ENCODE data around the gene KCNA2. TPM values are rescaled to one million over a fixed set of nuclear protein-coding genes. Genes with fewer than 3 reads are reported as not detected.
A peak's percentile ranks its signal among the peaks of the same experiment; 100 is the strongest.

KCNA2 gene
- total RNA-seq, 1 donor from 2014 or later = not detected

DNA sequence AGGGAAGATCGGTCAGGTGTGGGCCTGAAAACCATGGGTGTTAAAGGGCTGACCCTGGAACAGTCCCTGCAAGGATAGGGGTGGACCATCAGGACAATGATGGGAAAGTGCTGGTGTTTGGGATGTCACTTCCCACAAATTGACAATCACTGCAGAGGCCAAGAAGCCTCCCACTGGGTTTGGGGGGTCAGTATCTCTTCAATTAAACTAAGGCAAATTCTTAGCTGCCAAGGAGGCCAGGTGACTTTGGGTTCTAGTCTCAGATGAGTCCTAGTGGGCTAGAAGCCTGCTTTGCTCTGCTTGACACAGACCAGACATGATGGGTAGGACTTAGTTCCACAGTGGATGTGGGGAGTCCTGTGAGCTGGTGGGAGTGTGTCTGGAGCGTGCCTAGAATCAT lies 29.3 kb upstream of the KCNA2 start:
- H3K4me3 ChIP-seq (ENCODE audit: low read depth, low read length) = no peak overlapping the region
- TF ChIP-seq, protein P1, sequence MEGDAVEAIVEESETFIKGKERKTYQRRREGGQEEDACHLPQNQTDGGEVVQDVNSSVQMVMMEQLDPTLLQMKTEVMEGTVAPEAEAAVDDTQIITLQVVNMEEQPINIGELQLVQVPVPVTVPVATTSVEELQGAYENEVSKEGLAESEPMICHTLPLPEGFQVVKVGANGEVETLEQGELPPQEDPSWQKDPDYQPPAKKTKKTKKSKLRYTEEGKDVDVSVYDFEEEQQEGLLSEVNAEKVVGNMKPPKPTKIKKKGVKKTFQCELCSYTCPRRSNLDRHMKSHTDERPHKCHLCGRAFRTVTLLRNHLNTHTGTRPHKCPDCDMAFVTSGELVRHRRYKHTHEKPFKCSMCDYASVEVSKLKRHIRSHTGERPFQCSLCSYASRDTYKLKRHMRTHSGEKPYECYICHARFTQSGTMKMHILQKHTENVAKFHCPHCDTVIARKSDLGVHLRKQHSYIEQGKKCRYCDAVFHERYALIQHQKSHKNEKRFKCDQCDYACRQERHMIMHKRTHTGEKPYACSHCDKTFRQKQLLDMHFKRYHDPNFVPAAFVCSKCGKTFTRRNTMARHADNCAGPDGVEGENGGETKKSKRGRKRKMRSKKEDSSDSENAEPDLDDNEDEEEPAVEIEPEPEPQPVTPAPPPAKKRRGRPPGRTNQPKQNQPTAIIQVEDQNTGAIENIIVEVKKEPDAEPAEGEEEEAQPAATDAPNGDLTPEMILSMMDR (conservative IDR thresholded peaks at IDR 0.05; ENCODE audit: low read depth, low read length) = no peak
- DNase-seq (ENCODE audit: low read depth) = no peak

DNA sequence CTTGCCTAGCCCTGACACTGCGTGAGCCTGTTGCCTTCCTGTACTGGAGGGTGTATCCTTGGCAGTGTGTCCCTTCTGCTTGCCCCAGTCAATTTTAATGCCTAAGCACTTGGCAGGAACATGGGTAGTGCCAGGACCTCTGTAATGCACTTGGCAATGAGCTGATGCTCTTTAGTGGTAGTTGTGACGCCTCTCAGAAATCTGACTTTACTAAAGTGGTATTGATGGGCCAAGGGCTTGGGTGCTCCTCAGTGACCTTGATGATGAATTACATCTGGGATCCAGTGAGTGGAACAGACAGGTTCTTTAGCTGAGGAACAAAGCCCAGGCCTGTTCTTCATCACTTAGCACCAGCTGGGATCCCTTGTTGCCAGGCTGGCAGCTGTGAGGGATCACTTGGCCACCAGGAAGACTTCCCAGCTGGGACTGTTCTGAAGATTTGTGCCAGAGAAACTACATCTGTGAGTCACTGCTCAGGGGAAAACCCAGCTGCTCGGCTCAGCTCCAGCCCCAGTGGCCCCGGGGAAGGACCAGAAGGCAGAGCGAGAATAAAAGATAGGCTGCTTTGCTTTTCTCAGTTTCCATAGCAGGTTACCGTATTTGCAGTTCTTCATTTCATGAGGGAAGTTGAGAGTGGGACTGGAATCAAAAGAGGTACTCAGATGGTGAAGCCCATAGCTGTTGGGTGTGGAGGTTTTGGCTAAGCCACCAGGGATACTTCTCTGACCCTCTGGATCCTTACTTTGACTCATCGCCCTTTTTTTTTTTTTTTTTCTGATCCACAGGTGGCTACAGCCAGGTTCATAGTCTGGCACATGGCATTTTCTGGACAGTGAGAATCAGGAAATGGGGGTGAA lies 28.5 kb upstream of the KCNA2 start:
- DNase-seq (ENCODE audit: low read depth) = no peak
- no peak overlapping the region for H3K4me3 ChIP-seq (ENCODE audit: low read depth, low read length)
- TF ChIP-seq, protein P1 (conservative IDR thresholded peaks at IDR 0.05; ENCODE audit: low read depth, low read length) = no peak

DNA sequence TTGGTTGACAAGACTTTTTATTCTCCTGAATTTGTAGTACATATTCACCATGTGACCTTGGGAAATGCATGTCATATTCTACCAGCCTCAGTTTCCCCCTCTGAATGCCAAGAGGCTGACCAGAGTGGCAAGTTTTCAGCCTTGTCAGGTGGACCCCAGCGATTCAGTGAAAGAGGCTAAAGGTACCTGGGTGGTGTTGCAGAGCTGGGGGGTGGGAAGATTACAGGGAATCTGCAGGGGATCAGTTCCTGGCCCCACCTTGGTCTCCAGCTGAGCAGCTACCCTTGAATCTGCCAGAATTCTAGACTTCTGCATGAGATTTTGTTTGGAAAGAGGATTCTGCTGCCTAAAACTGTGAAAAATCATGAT lies 27.9 kb upstream of the KCNA2 start:
- H3K4me3 ChIP-seq (ENCODE audit: low read depth, low read length) = no peak overlapping the region
- DNase-seq (ENCODE audit: low read depth) = no peak
- TF ChIP-seq, protein P1 (conservative IDR thresholded peaks at IDR 0.05; ENCODE audit: low read depth, low read length) = no peak

DNA sequence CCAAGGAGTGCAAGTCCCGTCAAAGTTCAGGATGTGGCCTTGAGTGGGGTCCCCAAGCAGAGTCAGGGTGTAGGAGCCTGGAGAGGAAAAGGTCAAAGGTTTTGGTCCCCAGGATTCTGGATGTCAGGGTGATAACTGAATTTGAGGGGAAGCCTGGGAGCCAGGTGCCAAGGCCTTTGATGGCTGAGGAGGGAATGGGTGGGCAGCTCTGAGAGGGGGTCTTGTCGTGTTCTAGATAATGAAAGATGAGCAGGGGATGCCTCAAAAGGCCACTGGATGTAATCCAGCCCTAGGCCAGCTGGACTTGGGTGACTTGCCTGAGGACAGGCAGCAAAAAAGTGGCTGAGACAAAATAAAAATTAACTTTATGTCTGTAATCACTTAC lies 27.5 kb upstream of the KCNA2 start:
- no peak for DNase-seq (ENCODE audit: low read depth)

DNA sequence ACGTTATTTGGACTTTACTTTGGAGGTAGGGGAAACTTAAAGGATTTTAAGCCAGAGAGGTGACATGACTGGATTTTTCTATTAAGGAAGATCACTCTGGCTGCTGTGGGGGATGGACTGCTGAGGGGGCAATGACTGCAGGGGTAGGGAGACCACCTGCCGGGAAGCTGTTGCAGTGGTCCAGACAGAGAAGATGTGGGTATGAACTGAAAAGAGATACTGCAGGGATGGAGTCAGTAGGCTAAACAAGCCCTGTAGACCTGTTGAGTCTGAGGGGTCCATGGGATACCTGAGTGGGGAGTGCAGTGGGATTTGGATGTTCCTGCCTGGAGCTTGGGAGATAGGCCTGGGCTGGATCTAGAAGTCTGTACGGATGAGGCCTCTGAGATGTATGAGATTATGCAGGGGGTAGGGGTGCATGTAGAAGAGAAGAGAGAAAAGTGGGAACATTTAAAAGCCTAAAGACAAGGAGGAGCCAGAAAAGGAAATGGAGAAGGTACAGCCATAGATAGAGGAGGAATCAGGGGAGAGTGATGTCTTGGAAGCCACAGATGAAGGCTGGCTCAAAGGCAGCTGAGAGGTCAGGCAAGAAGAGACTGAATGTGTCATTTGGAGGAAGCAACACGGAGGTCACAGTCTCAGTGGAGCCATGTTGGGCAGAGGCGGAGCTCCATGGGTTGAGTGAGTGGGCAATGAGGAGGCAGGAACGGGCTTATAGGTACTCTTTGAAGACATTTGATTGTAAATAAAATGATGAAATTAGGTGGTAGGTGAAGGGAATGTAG lies 25.9 kb upstream of the KCNA2 start:
- H3K4me3 ChIP-seq (ENCODE audit: low read depth, low read length) = no peak overlapping the region
- TF ChIP-seq, protein P1 (conservative IDR thresholded peaks at IDR 0.05; ENCODE audit: low read depth, low read length) = no peak
- DNase-seq (ENCODE audit: low read depth) = no peak

More for the DNA sequence above, 27.5 kb upstream of the KCNA2 start:
- H3K4me3 ChIP-seq (ENCODE audit: low read depth, low read length) = no peak overlapping the region
- TF ChIP-seq, protein P1 (conservative IDR thresholded peaks at IDR 0.05; ENCODE audit: low read depth, low read length) = no peak

DNA sequence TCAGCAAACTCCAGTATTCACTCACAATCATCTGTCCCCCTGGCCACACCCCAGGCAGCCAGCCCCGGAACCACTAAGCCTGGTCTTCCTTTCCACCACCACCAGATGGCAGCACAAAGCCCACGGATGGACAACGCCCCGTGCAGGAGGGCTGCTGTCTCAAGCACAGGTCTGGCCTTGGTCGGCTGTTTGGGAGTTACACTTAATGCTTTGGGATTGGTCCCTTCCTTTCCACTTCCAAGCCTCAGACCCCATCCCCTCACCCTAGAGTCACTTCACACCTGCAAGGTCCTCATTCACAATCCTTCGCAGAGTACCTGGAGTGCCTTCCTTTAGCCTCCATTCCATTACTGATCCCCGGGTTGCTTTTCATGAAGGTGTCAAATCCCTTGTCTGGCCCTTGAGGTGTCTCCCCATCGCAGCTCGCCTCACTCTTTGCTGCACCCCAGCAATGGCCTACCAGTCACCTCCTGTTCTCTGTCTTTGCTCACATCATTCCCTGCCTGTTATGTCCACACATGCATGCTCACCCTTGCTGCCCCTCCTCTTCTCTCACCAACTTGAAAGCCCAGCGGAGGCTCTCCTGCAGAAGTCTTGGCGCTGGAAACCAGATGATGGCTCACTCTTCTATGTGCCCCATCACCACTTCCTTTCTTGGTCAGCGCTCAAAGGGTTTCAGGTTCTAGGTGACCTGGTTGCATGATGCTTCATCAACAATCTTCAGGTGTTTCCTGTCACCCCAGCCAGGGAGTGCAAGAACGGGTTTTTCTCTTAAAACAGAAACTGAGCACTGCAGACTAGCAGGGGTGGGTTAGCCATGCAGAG lies 24.9 kb upstream of the KCNA2 start:
- TF ChIP-seq, protein P1 (conservative IDR thresholded peaks at IDR 0.05; ENCODE audit: low read depth, low read length) = peak; percentile 88
- no peak overlapping the region for H3K4me3 ChIP-seq (ENCODE audit: low read depth, low read length)
- DNase-seq (ENCODE audit: low read depth) = no peak

All from epithelial cell of proximal tubule (primary cell).